ENCODE data around the gene R3HDM4.

DNA sequence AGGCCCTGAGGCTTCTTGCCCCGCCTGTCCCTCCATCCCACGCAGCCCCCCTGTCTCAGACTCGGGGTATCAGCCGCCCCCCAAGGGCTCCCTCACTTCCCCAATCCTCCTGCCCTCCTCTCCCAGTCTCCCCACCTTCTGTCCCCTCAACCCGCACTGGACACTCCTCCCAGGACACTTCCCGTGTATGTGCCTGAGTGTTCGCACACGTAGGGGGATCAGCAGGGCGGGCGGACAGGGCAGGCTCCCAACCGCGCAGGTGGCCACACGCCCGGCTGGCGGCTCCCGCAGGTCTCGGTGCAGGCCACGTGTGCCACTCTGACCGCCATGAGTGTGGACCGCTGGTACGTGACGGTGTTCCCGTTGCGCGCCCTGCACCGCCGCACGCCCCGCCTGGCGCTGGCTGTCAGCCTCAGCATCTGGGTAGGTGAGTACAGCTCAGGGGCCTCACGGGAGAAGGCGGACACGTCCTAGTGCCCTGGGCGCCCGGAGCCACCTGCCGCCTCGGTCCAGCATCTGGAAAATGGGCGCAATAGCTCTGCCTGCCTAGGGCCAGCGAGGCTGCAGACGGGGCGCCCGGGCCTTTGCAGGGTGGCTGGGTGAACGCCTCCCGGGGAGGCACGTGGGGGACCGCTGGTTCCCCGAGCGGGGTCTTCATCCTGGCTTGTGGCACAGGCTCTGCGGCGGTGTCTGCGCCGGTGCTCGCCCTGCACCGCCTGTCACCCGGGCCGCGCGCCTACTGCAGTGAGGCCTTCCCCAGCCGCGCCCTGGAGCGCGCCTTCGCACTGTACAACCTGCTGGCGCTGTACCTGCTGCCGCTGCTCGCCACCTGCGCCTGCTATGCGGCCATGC, 6.4 kb upstream of the R3HDM4 start:
- no peak for TF ChIP-seq POLR2A (IDR thresholded peaks at IDR 0.05)
- TF ChIP-seq, protein P1, sequence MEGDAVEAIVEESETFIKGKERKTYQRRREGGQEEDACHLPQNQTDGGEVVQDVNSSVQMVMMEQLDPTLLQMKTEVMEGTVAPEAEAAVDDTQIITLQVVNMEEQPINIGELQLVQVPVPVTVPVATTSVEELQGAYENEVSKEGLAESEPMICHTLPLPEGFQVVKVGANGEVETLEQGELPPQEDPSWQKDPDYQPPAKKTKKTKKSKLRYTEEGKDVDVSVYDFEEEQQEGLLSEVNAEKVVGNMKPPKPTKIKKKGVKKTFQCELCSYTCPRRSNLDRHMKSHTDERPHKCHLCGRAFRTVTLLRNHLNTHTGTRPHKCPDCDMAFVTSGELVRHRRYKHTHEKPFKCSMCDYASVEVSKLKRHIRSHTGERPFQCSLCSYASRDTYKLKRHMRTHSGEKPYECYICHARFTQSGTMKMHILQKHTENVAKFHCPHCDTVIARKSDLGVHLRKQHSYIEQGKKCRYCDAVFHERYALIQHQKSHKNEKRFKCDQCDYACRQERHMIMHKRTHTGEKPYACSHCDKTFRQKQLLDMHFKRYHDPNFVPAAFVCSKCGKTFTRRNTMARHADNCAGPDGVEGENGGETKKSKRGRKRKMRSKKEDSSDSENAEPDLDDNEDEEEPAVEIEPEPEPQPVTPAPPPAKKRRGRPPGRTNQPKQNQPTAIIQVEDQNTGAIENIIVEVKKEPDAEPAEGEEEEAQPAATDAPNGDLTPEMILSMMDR (IDR thresholded peaks at IDR 0.05): no peak
